WTC11 (cell line): ENCODE measurements around the gene ACSF3. TPM values are rescaled to one million over a fixed set of nuclear protein-coding genes. Genes with fewer than 3 reads are reported as not detected.

ENCODE experiments used
- ATAC-seq: fragments of 200-7000 bp; cut with Tn5 transposase; 2 replicates; pipeline ENCODE4 v1.10.0; 2021; ENCODE audit warnings: mild to moderate bottlenecking, moderate library complexity
- CTCF ChIA-PET: fragments of 300-600 bp; sonication (Branson Sonifier 250); formaldehyde crosslinking; loops from one replicate; lab custom pipeline; 2021; ENCODE audit warnings: antibody characterized with exemption; lab: Charles Lee
- POLR2A ChIA-PET: fragments of 350-600 bp; sonication (Branson Sonifier 250); formaldehyde crosslinking; loops from one replicate; lab custom pipeline; 2021; ENCODE audit warnings: antibody characterized with exemption; lab: Charles Lee
- DNase-seq: peaks from one replicate; pipeline ENCODE4 v3.0.0; 2021; ENCODE audit warnings: low spot score
- H3K27ac Mint-ChIP-seq: 2 replicates; pipeline ENCODE4 v1.8.0; 2021; ENCODE audit warnings: mixed read lengths
- H3K27me3 Mint-ChIP-seq: 2 replicates; pipeline ENCODE4 v1.8.0; 2021; ENCODE audit warnings: low read depth, mild to moderate bottlenecking, moderate library complexity, mixed read lengths
- H3K36me3 Mint-ChIP-seq: 2 replicates; pipeline ENCODE4 v1.8.0; 2021; ENCODE audit warnings: mixed read lengths
- H3K4me1 Mint-ChIP-seq: 2 replicates; pipeline ENCODE4 v1.8.0; 2022; ENCODE audit warnings: mixed read lengths
- H3K4me3 Mint-ChIP-seq: 2 replicates; pipeline ENCODE4 v1.8.0; 2021; ENCODE audit warnings: mild to moderate bottlenecking, moderate library complexity, mixed read lengths
- H3K9me3 Mint-ChIP-seq: 2 replicates; pipeline ENCODE4 v1.8.0; 2021; ENCODE audit warnings: mixed read lengths
- AFF4 ChIP-seq: sonication (generic); formaldehyde crosslinking; IDR thresholded peaks from 2 replicates; pipeline ENCODE4 v1.8.1; 2023; ENCODE audit warnings: mild to moderate bottlenecking, missing genetic modification reagents, borderline replicate concordance
- CBFB ChIP-seq: sonication (generic); formaldehyde crosslinking; IDR thresholded peaks from 2 replicates; pipeline ENCODE4 v1.8.1; 2022; ENCODE audit warnings: mild to moderate bottlenecking, low read depth, missing genetic modification reagents
- CREM ChIP-seq: sonication (generic); formaldehyde crosslinking; IDR thresholded peaks from 2 replicates; pipeline ENCODE4 v1.8.1; 2022; ENCODE audit warnings: mild to moderate bottlenecking, missing genetic modification reagents, moderate library complexity
- HMGA2 ChIP-seq: fragments of 250-450 bp; sonication (Bioruptor Pico); IDR thresholded peaks from 2 replicates; pipeline ENCODE4 v1.4.0; 2021; ENCODE audit warnings: mild to moderate bottlenecking, moderate library complexity
- NR2C2 ChIP-seq: sonication (generic); formaldehyde crosslinking; IDR thresholded peaks from 2 replicates; pipeline ENCODE4 v1.8.0; 2022; ENCODE audit warnings: mild to moderate bottlenecking, missing genetic modification reagents
- RORB ChIP-seq: fragments of 250-450 bp; sonication (Bioruptor Pico); IDR thresholded peaks from 2 replicates; pipeline ENCODE4 v1.9.0; 2021; ENCODE audit warnings: mild to moderate bottlenecking
- USF2 ChIP-seq: sonication (generic); formaldehyde crosslinking; IDR thresholded peaks from 2 replicates; pipeline ENCODE4 v1.8.1; 2023; ENCODE audit warnings: mild to moderate bottlenecking, missing genetic modification reagents, moderate library complexity
- ZNF219 ChIP-seq: sonication (generic); formaldehyde crosslinking; IDR thresholded peaks from 2 replicates; pipeline ENCODE4 v1.8.0; 2023; ENCODE audit warnings: missing genetic modification reagents, mild to moderate bottlenecking, borderline replicate concordance
- ZNF232 ChIP-seq: sonication (generic); formaldehyde crosslinking; IDR thresholded peaks from 2 replicates; pipeline ENCODE4 v1.8.0; 2022; ENCODE audit warnings: mild to moderate bottlenecking, missing genetic modification reagents
- ZNF396 ChIP-seq: fragments of 250-450 bp; sonication (Bioruptor Pico); IDR thresholded peaks from 2 replicates; pipeline ENCODE4 v1.8.0; 2021; ENCODE audit warnings: mild to moderate bottlenecking, moderate library complexity, borderline replicate concordance
- ZNF671 ChIP-seq: fragments of 250-450 bp; sonication (Bioruptor Pico); IDR thresholded peaks from 2 replicates; pipeline ENCODE4 v1.8.0; 2021; ENCODE audit warnings: mild to moderate bottlenecking
- total RNA-seq: library from RNA; stranded (reverse); gene quantifications from 3 replicates; pipeline ENCODE4 v1.2.3, GENCODE V29; 2021
- TF ChIP-seq, protein P1 (sequence below): fragments of 250-450 bp; sonication (Bioruptor Pico); conservative IDR thresholded peaks from 2 replicates; pipeline ENCODE4 v1.9.0; 2021; ENCODE audit warnings: mild to moderate bottlenecking
- TF ChIP-seq, protein P2 (sequence below): sonication (generic); formaldehyde crosslinking; IDR thresholded peaks from 2 replicates; pipeline ENCODE4 v1.8.0; 2022; ENCODE audit warnings: mild to moderate bottlenecking, missing genetic modification reagents
- TF ChIP-seq, protein P3 (sequence below): fragments of 250-450 bp; sonication (Bioruptor Pico); IDR thresholded peaks from 2 replicates; pipeline ENCODE4 v1.9.0; 2021; ENCODE audit warnings: mild to moderate bottlenecking
- TF ChIP-seq, protein P4 (sequence below): sonication (generic); formaldehyde crosslinking; conservative IDR thresholded peaks from 2 replicates; pipeline ENCODE4 v1.8.1; 2023; ENCODE audit warnings: mild to moderate bottlenecking, low read depth, missing genetic modification reagents, moderate library complexity

The ACSF3 gene
- total RNA-seq, 1 experiment from 2014 or later = 22.9 TPM

DNA sequence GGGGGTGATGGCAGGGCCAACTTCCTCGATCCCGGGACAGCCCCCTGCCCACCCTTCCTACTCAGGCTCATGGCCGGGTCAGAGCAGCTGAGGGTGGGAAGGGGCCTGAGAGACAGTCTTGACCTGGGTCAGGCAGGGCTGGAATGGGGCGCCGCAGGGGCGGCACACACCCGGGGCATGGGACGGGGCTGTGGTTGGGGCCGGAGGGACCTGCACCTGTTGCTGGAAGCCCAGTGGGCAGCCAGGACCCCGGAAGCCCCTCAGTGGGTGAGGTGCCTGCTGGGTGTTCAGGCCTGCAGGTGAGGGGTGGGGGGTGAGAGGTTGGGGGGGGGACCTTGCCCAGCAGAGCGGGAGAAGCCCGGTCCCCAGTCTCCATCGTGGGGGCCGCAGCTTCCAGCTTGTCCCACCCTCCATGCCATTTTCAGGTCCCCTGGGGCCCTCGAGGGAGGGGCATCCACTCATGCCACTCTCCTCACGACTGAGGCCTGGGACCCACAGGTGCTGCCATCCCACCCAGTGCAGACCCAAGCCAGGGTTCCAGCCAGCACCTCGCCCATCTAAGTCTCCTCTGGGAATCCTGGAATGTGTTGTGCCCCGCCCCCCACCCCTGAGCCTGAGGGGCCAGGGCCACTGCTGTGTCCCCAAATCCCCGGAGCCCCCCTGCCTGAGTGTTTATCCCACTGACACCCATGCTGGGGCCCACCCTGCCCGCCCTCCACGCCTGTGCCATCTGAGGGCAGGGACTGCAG lies 43.4 kb upstream of the ACSF3 start:
- no peak for ATAC-seq
- no peaks in the 10 kb centered on the region for H3K36me3 Mint-ChIP-seq
- no peak for DNase-seq
- TF ChIP-seq, protein P1, sequence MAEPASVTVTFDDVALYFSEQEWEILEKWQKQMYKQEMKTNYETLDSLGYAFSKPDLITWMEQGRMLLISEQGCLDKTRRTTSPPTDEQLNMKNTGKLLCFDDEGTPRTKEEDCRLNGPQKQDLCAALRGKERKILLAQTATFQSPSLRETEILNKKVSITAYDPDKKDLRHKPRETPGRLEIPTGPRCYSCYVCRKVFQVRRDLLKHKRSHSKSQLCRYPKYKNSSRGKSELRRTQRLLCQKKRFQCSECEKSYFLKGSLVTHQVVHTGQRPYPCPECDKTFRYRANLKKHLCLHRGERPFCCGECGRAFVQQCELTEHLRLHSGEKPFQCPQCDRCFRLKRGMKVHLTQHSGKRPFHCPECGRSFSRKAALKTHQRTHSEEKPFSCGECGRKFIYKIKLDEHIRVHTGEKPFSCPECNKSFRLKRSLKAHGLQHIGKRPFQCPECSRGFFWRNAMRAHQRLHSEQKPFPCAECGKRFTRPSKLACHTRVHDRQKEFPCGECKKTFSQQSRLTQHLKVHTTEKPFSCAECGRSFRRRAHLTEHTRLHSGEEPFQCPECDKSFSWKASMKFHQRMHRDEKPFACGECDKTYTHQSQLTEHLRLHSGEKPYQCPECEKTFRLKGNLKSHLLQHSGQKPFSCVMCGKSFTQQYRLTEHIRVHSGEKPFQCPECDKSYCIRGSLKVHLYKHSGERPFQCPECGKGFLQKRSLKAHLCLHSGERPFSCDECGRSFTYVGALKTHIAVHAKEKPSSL = no peak
- no peak for TF ChIP-seq ZNF219 (CRISPR knock-in tag)
- no peak for TF ChIP-seq ZNF396 (CRISPR knock-in tag)
- no peak for TF ChIP-seq NR2C2 (CRISPR knock-in tag)
- no peak for TF ChIP-seq CREM (CRISPR knock-in tag)
- TF ChIP-seq, protein P2, sequence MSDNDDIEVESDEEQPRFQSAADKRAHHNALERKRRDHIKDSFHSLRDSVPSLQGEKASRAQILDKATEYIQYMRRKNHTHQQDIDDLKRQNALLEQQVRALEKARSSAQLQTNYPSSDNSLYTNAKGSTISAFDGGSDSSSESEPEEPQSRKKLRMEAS (CRISPR knock-in tag) = no peak
- TF ChIP-seq, protein P3, sequence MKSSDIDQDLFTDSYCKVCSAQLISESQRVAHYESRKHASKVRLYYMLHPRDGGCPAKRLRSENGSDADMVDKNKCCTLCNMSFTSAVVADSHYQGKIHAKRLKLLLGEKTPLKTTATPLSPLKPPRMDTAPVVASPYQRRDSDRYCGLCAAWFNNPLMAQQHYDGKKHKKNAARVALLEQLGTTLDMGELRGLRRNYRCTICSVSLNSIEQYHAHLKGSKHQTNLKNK (CRISPR knock-in tag) = no peak
- TF ChIP-seq CBFB (CRISPR knock-in tag) = no peak
- no peak for TF ChIP-seq RORB
- TF ChIP-seq HMGA2 (CRISPR knock-in tag) = no peak
- no peak for TF ChIP-seq ZNF671 (CRISPR knock-in tag)
- TF ChIP-seq, protein P4, sequence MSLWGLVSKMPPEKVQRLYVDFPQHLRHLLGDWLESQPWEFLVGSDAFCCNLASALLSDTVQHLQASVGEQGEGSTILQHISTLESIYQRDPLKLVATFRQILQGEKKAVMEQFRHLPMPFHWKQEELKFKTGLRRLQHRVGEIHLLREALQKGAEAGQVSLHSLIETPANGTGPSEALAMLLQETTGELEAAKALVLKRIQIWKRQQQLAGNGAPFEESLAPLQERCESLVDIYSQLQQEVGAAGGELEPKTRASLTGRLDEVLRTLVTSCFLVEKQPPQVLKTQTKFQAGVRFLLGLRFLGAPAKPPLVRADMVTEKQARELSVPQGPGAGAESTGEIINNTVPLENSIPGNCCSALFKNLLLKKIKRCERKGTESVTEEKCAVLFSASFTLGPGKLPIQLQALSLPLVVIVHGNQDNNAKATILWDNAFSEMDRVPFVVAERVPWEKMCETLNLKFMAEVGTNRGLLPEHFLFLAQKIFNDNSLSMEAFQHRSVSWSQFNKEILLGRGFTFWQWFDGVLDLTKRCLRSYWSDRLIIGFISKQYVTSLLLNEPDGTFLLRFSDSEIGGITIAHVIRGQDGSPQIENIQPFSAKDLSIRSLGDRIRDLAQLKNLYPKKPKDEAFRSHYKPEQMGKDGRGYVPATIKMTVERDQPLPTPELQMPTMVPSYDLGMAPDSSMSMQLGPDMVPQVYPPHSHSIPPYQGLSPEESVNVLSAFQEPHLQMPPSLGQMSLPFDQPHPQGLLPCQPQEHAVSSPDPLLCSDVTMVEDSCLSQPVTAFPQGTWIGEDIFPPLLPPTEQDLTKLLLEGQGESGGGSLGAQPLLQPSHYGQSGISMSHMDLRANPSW (CRISPR knock-in tag) = no peak
- TF ChIP-seq AFF4 (CRISPR knock-in tag) = no peak
- no peak for TF ChIP-seq USF2
- TF ChIP-seq ZNF232 (CRISPR knock-in tag) = no peak
- peaks cover 10% of the 10 kb centered on the region for H3K9me3 Mint-ChIP-seq
- no peak overlapping the region for H3K4me3 Mint-ChIP-seq
- no peaks in the 10 kb centered on the region for H3K27me3 Mint-ChIP-seq
- H3K27ac Mint-ChIP-seq = no peak overlapping the region
- CTCF ChIA-PET = no interaction called here
- H3K4me1 Mint-ChIP-seq = 0 out of 2 replicates have a peak, but pooled peaks cover 3% of the 10 kb centered on the region
- POLR2A ChIA-PET = no interaction called here
